WTC11 (cell line): ENCODE measurements around the gene LPAR2.

ENCODE experiments used
- ETV6 ChIP-seq: sonication (generic); formaldehyde crosslinking; IDR thresholded peaks from 2 replicates; pipeline ENCODE4 v1.8.1; 2022; ENCODE audit warnings: mild to moderate bottlenecking, missing genetic modification reagents
- FOXP4 ChIP-seq: sonication (generic); formaldehyde crosslinking; IDR thresholded peaks from 2 replicates; pipeline ENCODE4 v1.8.0; 2022; ENCODE audit warnings: mild to moderate bottlenecking, missing genetic modification reagents
- RELA ChIP-seq: sonication (generic); formaldehyde crosslinking; IDR thresholded peaks from 2 replicates; pipeline ENCODE4 v1.8.1; 2022; ENCODE audit warnings: missing genetic modification reagents, mild to moderate bottlenecking, borderline replicate concordance
- SP1 ChIP-seq: sonication (generic); formaldehyde crosslinking; conservative IDR thresholded peaks from 2 replicates; pipeline ENCODE4 v1.8.1; 2022; ENCODE audit warnings: missing genetic modification reagents
- USF2 ChIP-seq: sonication (generic); formaldehyde crosslinking; IDR thresholded peaks from 2 replicates; pipeline ENCODE4 v1.8.1; 2023; ENCODE audit warnings: mild to moderate bottlenecking, missing genetic modification reagents, moderate library complexity
- ZNF532 ChIP-seq: fragments of 250-450 bp; sonication (Bioruptor Pico); IDR thresholded peaks from 2 replicates; pipeline ENCODE4 v1.9.0; 2021; ENCODE audit warnings: mild to moderate bottlenecking, borderline replicate concordance
- TF ChIP-seq, protein P1 (sequence below): fragments of 200-600 bp; IDR thresholded peaks from 2 replicates; pipeline ENCODE4 v1.8.0; 2022; ENCODE audit warnings: antibody characterized with exemption

DNA sequence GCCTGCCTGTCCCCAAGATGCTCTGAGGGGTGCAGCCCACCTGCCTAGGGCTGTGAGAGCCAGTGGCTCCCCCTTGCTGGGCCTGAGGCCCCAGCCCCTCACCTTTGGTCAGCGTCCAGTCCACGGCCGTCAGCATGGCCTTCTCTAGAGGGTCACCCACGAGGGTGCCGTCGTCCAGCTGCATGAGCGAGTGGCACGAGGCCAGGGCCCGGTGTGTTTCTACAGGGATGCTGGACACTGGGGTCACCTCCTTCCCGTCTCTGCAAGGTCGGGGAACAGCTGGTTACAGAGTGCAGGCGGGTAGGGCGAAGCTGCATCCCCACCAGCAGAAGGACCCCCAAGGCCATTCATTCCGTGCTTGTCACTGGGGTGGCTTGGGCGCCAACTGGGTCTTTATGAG, 26.4 kb upstream of the LPAR2 start:
- TF ChIP-seq, protein P1, sequence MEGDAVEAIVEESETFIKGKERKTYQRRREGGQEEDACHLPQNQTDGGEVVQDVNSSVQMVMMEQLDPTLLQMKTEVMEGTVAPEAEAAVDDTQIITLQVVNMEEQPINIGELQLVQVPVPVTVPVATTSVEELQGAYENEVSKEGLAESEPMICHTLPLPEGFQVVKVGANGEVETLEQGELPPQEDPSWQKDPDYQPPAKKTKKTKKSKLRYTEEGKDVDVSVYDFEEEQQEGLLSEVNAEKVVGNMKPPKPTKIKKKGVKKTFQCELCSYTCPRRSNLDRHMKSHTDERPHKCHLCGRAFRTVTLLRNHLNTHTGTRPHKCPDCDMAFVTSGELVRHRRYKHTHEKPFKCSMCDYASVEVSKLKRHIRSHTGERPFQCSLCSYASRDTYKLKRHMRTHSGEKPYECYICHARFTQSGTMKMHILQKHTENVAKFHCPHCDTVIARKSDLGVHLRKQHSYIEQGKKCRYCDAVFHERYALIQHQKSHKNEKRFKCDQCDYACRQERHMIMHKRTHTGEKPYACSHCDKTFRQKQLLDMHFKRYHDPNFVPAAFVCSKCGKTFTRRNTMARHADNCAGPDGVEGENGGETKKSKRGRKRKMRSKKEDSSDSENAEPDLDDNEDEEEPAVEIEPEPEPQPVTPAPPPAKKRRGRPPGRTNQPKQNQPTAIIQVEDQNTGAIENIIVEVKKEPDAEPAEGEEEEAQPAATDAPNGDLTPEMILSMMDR, result no peak
- no peak for TF ChIP-seq USF2 (CRISPR knock-in tag)
- TF ChIP-seq SP1 (CRISPR knock-in tag), result no peak
- TF ChIP-seq RELA (CRISPR knock-in tag), result no peak
- no peak for TF ChIP-seq ETV6 (CRISPR knock-in tag)
- no peak for TF ChIP-seq FOXP4 (CRISPR knock-in tag)
- TF ChIP-seq ZNF532 (CRISPR knock-in tag), result no peak
